ENCODE results near the gene NPS.

The NPS gene

DNA sequence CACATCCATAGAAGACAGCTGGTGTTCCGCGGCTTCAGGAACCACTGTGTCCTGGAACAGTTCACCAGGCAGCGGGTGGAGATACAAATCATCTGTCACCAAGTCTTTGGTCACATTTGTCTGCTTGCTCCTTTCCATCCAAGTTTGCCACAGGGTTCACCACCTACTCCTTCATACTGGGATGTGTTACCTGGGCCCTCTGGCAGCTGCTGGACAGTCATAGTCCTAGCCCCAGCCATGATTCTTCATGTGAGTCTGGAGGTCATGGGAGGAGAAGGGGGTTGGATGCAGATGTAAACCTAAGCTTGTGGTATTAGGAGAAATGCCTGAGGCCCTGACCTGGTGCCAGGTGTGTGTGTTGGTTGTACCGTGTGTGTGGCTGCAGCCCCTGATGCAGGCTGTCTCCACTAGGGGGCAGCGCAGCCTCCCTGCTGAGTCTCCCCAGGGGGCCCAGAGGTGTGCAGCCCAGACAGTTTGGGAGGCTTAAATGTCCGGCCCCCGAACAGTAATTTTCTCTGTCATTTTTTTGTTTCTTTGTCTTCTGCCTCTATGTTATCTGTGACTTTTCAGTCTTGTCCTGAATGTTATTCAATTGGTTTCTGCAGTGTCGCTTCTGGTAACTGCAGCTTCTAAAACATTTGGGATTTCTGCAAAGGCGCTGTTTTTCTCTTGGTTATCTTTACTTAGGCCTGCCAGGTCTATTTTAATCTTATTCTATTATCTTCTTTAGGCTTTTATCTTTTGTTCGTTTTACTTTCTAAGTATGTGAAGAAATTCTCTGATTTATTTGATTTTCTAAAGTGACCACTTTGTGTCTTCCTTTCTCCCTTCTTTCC is 14.8 kb downstream of the NPS start:
- peak; percentile 4 for DNase-seq

DNA sequence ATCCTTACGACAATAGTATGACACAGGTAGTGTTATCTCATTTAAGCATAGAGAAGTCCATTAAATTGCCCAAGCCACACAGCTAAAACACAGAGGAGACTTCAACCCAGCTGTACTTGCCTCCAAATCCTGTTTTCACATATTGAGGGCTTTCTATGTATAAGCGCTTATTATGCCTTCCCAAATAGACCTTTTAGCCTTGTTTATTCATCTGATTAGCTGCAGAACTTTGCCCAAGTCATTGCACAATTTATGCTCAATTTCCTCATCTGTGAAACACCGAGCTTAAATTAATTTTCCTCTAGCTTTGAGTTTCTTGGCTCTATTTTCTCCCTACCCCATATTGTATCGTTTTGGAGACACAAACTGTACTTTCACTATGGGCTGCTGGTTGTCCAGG is 15.5 kb downstream of the NPS start:
- no peak for DNase-seq

DNA sequence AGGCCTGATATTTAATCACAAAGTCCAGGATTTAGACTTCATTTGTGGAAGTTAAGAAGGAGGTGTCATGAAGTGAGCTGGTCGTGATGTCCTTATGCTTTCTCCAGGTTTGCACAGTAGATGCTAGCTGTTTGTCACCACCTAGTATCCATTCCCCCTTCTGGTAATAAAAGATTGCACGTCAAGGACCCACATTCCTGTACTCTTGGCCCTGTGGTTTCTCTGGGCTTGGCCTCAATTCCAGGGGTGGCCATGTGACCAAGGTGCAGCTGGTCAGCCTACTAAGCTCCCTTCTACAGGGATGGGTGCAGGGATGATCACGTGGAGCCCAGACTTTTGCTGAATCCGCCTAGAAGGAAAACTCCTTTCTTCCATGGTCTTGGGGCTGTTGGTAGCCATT is 16.5 kb downstream of the NPS start:
- no peak for DNase-seq

- DNase-seq: no peak
Observed at GRCh38 chr10:127569210-127569609, 20.1 kb downstream of the NPS start.

- DNase-seq: no peak
Observed at GRCh38 chr10:127570036-127570435, 20.9 kb downstream of the NPS start.

- no peak for DNase-seq
Observed at GRCh38 chr10:127571386-127571785, 22.3 kb downstream of the NPS start.

DNA sequence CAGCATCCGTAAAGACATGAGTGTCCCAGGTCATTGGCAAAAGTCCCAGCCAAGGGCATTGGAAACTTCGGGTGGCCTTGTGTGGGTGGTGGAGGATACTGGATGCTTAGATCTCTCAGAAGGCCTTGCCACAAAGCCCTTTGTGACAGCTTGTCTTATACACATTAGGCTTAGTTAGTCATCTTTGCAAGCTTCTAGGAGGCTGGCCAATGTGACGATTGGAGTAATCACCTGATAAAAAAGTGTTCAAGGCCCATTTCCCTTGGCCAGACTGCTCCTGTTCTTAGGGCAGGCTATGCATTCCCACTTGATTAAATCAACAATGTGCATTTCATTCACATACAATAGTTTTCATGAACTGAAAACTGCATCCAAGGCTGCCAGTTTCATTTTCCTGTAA is 26.9 kb downstream of the NPS start:
- DNase-seq: no peak

- DNase-seq: no peak
Observed at GRCh38 chr10:127576740-127577161, 27.6 kb downstream of the NPS start.

DNA sequence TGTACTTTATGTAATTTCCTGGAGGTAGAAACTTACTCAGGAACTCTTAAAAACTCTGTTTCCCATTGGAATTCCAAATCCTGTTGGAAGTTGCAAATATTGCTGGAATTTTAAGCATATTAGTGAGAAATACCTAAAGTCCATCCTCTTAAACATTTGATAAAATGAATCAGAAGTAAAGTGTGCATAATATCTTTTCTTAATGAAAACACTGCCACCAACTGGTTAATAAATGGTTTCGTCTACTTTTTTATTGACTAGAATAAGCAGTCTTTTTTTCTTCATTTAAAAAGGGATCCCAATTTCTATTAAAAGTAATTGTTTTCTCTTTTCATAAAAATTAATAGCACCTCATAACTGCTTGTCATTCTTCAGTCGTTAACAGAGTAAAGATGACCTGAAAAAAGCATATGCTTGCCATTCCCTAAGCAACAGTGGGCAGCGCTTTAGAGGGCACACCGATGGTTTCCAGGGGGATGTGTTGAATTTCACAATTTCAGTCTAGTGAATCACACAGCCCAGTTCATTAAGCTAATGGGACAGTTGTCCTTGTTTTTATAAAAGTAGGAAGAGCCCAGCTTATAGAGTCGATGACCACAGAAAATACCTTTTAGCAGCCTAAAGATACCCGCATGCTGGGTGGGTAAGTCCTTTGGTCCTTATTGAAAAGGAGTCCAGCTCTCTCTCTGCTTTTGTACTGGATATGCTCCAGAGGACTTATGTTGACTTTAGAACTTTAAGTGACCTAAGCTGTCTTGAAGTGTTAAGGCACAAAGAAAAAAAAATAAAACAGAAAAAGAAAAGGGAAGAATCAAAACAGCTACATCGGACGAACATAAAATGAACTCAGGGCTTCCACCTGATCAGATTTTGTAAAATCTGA is 28.5 kb downstream of the NPS start:
- DNase-seq: no peak

DNA sequence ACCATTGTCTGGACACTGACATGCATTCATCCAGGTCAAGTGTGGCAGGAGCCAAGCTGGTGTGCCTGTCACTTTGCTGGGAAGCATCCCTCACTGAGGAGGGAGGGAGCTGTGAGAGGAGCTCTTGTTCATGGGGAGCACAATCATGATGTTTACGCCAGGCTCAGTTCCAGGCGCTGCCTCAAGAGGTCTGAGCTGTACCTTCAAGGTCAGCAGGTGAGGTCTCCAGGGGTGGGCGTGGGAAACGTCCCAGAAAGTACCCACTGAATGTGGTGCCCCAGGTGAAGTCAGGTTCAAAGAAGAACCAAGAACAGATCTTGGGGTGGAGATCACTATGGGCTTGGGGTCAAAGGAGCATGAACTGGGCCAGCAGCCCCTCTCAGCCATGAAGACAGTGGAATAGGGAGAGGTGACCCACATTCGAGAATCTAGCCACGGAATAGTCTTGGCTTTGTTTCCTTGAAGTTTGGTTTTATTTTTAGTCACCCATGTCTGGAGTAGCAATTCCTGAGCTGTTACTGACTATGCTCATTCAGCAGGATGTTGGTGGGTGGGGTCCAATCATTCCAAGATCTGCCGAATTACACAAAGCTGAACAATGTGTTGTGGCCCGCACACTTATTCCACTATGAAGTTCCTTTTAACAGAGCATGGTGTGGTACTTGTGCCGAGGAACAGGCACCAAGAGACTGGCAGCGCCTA is 29.3 kb downstream of the NPS start:
- no peak for DNase-seq

DNA sequence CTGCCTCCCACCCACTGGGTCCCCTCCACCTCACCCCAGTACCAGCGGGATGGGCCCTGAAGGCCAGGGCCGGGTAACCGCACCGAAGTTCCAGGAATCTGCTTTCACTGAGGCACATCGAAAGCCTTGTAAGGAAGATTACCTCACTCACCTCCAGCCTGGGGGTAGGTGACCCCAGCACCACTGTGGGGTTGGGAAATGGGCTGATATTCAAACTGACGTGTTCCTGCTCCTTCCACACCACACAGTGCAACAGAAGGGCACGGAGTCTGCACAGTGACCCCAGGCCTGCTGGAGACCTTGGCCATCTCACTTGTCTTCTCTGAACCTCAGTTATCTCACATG is 29.8 kb downstream of the NPS start:
- no peak for DNase-seq

DNA sequence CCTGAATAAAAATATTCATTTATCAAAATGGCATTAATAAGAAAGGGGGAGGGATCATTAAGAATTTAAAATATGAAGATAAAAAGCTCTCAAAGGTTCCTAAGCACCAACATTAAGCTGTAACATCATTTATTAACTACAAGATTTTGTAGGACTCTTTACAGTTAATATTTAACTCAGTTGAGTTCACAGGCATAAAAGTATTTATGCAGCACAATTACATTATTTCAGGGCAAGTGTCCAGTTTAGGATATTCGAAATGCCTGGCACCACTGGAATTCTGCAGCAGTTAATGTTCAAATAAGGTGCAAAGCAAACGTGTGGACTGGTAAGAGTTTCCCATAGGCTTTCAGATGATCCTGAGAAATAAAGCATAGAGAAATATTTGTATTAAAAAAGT is 30.5 kb downstream of the NPS start:
- DNase-seq: no peak

GRCh38 chr10:127580822-127581221 is 31.7 kb downstream of the NPS start:
- DNase-seq: no peak

GRCh38 chr10:127585519-127586023 is 36.5 kb downstream of the NPS start:
- DNase-seq: no peak

DNA sequence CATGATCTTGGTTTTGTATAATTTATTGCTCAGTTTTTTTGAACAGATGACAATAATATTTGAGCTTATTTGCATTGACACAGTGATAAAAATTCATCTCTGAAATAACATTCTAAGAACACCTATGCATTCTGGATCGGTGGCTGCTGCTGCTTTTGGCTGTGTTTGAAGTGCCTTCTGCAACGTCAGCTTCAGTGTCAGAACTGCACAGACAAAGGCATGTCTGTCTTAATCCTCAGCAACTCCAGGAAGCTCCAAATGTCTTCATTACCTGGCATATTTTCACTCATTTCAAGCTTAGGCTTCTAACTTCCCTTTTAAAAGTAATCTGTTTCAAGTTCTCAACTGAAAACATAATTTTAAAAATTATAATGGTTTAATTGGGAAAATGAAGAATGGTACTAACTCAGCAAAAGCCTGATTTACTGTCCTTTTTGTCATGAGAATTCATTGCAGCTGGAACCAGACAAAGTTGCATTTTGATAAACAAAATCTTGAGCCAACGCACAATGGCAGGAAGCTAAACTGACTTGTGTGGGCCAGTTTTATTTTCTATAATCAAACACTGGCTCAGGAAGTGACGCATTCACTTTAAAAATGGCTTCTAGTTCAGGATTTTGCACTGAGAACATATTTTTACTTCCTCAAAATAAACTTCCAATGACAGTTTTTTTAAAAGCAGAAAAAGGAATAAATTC is 38.7 kb downstream of the NPS start:
- DNase-seq: no peak

- DNase-seq: no peak
Observed at GRCh38 chr10:127592586-127592985, 43.5 kb downstream of the NPS start.

DNA sequence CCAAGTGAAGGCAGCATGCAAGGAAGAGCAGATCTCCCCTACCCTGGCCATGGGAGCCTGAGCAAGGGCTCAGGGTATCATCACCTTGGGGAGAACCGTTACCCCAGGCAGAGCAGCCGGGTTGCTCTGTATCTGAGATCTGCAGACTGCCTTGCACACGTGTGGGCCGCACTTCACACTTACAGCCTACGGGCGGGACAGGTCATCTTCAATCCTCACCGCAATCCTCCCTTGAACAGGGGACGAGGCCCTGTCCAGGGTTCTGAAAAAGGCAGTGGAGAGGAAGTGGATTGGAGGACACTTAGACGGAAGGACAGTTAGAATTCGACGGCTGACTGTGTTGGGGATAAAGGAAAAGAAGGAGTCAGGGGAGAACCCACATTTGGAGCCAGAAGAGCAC is 51.4 kb downstream of the NPS start:
- DNase-seq: no peak

All from CD4-positive, alpha-beta T cell treated with Interleukin-10 for 1 hour (primary cell).